AG04450 (cell line): ENCODE data around the gene EGLN3. TPM values are rescaled to one million over a fixed set of nuclear protein-coding genes. Genes with fewer than 3 reads are reported as not detected.
"Not testable (repeated sequence)": the region's sequence is repeated elsewhere in the genome, so short reads cannot be mapped to it uniquely, and the experiment has no call there.

Source experiments
- CTCF ChIA-PET: fragments of 300-600, 350-600 bp; formaldehyde crosslinking; extraction: SDS; loops from one replicate; lab custom pipeline; 2022; ENCODE audit warnings: antibody characterized with exemption, inconsistent platforms; lab: Charles Lee
- POLR2A ChIA-PET: fragments of 350-600 bp; formaldehyde crosslinking; extraction: SDS; loops from one replicate; lab custom pipeline; 2021; ENCODE audit warnings: antibody characterized with exemption, inconsistent platforms; lab: Yijun Ruan, JAX
- DNase-seq: peaks from one replicate; pipeline ENCODE4 v3.0.0-alpha.2; 2011; ENCODE audit warnings: low read depth, low spot score
- H3K27ac ChIP-seq: one replicate; pipeline ENCODE4 v1.5.1; 2012; ENCODE audit warnings: low read depth, low read length, control low read depth
- H3K27me3 ChIP-seq: one replicate; pipeline ENCODE4 v1.6.0; 2012; ENCODE audit warnings: low read length; ENCODE audit not compliant: control insufficient read depth, insufficient read depth
- H3K4me3 ChIP-seq: 2 replicates; pipeline ENCODE4 v1.5.1; 2011; ENCODE audit warnings: mild to moderate bottlenecking, low read depth, low read length, control low read depth
- H3K9me3 ChIP-seq: 2 replicates; pipeline ENCODE4 v1.5.1; 2012; ENCODE audit warnings: low read length; ENCODE audit not compliant: control insufficient read depth, insufficient read depth
- polyA plus RNA-seq: library from polyadenylated mRNA; depleted of rRNA; stranded (reverse); fragments of >200 nt; gene quantifications from 2 replicates; pipeline ENCODE4 v1.2.3, GENCODE V29; 2011
- TF ChIP-seq, protein P1 (sequence below): IDR thresholded peaks from 2 replicates; pipeline ENCODE4 v1.5.1; 2011; ENCODE audit warnings: low read depth, low read length, control low read depth, inconsistent platforms

The EGLN3 gene
- polyA plus RNA-seq, 1 experiment: 0.04 TPM

DNA sequence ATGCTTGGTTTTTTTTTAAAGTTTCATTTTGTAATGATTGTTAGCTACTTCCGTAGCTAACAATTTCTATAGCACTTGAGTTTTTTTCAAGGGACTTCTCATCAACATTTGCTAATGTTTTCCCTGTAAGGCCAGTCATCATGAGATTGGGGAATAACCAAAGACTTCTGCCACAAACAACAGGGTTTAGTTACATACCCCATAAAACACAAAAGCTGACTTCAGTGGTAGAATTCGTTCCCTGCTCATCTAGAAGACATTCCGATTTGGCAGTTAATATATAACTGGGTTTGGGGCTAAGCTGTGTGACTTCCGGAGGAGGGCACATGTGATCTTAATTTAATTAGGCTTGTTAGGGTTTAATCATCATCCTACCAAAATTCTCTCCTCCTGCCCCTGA is 22.9 kb downstream of the EGLN3 start:
- TF ChIP-seq, protein P1, sequence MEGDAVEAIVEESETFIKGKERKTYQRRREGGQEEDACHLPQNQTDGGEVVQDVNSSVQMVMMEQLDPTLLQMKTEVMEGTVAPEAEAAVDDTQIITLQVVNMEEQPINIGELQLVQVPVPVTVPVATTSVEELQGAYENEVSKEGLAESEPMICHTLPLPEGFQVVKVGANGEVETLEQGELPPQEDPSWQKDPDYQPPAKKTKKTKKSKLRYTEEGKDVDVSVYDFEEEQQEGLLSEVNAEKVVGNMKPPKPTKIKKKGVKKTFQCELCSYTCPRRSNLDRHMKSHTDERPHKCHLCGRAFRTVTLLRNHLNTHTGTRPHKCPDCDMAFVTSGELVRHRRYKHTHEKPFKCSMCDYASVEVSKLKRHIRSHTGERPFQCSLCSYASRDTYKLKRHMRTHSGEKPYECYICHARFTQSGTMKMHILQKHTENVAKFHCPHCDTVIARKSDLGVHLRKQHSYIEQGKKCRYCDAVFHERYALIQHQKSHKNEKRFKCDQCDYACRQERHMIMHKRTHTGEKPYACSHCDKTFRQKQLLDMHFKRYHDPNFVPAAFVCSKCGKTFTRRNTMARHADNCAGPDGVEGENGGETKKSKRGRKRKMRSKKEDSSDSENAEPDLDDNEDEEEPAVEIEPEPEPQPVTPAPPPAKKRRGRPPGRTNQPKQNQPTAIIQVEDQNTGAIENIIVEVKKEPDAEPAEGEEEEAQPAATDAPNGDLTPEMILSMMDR: no peak
- POLR2A ChIA-PET: no interaction called here
- Histone ChIP-seq H3K4me3 (no peak overlapping the region), H3K9me3 (no peaks in the 10 kb centered on the region), H3K27me3 (no peaks in the 10 kb centered on the region), H3K27ac (no peak overlapping the region)
- no peak for DNase-seq
- CTCF ChIA-PET: no interaction called here

DNA sequence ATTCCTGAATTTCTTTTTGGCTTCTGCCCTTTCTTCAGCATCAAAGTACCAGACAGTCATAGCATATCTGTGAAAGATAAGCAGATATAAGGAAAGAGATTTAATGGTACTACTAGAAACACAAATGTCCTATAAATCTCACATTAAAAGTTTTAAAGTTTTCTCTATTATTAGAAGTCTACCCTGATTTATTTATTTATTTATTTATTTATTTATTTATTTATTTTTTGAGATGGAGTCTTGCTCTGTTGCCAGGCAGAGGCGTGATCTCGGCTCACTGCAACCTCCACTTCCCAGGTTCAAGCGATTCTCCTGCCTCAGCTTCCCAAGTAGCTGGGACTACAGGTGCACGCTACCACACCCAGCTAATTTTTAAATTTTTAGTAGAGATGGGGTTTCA is 23.9 kb downstream of the EGLN3 start:
- H3K4me3 ChIP-seq, POLR2A ChIA-PET: not testable (repeated sequence)

DNA sequence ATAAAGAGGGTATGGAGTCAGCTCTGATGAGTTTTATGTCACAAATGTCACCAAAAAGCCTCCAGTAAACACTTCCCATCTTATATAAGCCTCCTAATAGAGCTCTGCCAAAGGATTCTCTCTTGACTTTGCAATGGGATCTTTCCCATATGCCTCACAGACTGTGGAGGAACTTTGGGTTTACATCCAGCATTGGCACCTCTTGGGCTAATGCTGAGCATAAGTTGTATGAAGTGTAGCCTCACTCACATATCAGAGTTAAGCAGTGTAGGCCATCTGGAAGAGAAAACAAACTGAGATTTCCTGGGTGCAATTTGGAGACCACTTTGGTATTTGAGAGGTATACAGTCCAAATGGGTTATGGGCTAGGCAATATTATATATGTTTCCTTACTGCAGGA is 24.9 kb downstream of the EGLN3 start:
- Histone ChIP-seq H3K9me3 (no peaks in the 10 kb centered on the region), H3K27ac (no peak overlapping the region), H3K4me3 (no peak overlapping the region), H3K27me3 (no peaks in the 10 kb centered on the region)
- POLR2A ChIA-PET: no interaction called here
- TF ChIP-seq, protein P1: no peak
- DNase-seq: no peak
- CTCF ChIA-PET: no interaction called here

More for the DNA sequence above, 23.9 kb downstream of the EGLN3 start:
- H3K27me3 ChIP-seq, CTCF ChIA-PET, DNase-seq, H3K9me3 ChIP-seq, H3K27ac ChIP-seq: not testable (repeated sequence)

DNA sequence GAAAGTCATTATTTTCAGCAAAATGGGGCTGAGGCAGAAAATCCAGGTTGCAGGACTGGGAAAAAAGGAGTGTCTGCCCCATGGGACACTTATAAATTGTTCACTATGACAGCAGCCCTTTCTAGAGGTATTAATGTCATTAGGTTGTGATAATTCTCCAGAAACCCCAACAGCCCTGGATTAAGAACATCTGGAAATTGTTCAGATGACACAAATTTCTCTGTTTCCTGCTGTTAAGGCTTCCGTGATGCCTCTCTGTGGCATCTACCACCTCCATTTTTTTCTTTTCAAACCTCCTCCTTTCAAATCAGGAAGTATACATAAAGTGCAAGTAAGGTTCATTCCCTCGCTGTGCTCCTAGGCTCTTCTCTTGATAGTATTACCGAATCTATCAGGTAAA is 25.6 kb downstream of the EGLN3 start:
- no peak for DNase-seq
- CTCF ChIA-PET: no interaction called here
- H3K27me3 ChIP-seq: no peaks in the 10 kb centered on the region
- TF ChIP-seq, protein P1: no peak
- no peaks in the 10 kb centered on the region for H3K9me3 ChIP-seq
- POLR2A ChIA-PET: no interaction called here
- H3K27ac ChIP-seq: no peak overlapping the region
- no peak overlapping the region for H3K4me3 ChIP-seq

DNA sequence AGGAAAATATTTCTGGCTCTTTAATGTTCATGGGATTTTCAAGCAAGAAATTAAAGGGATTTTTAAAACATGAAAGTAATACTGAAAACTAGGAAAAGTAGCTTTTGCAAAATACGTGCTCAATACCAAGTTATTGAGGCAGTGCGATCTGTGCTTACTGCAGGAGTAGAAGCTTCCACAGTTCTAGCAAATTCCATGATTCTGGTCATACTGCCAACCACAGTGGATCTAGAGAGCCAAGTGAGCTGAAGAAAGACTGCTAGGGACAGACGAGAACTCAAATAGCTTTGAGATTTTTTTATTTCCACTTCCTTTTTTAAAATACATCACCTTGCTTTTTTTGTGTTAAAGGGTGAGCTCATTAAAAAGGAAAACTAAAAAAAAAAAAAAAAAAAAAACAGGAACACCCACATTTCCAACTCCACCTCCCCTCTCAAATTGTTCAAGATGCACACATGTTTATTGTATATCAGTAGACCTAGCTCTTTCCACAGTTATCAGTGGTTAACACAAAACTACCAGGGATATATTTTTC is 26.2 kb downstream of the EGLN3 start:
- ChIA-PET CTCF (interaction anchor here (0.6 kb wide), 2 partner anchors 96 to 399 kb away, joined by 3 read pairs; no protein-coding TSS in a partner anchor), POLR2A (no interaction called here)
- no peaks in the 10 kb centered on the region for H3K9me3 ChIP-seq
- TF ChIP-seq, protein P1: no peak
- no peak overlapping the region for H3K27ac ChIP-seq
- H3K27me3 ChIP-seq: no peaks in the 10 kb centered on the region
- DNase-seq: no peak
- H3K4me3 ChIP-seq: no peak overlapping the region
